DMS79 (cell line): ENCODE data around the gene BRINP2.
"Not testable (repeated sequence)": the region's sequence is repeated elsewhere in the genome, so short reads cannot be mapped to it uniquely, and the experiment has no call there.

Source experiments
- DNase-seq: peaks from one replicate; lab custom pipeline; 2025; lab: John Stamatoyannopoulos, UW

Gene BRINP2

GRCh38 chr1:177315761-177316160, 145.0 kb downstream of the BRINP2 start:
- DNase-seq = no peak

- DNase-seq = not testable (repeated sequence)
Measured at GRCh38 chr1:177321434-177321833, 150.7 kb downstream of the BRINP2 start.

- DNase-seq = no peak
Measured at GRCh38 chr1:177328251-177328650, 157.5 kb downstream of the BRINP2 start.

- DNase-seq = no peak
Measured at GRCh38 chr1:177329871-177330270, 159.1 kb downstream of the BRINP2 start.
